ENCODE measurements around the gene GMDS.

GRCh38 chr6:2029952-2030351, 215.5 kb downstream of the GMDS start:
- TF ChIP-seq TAF1 (IDR thresholded peaks at IDR 0.05; ENCODE audit: borderline replicate concordance, low read depth, low read length) = no peak
- TF ChIP-seq POLR2A (IDR thresholded peaks at IDR 0.05; ENCODE audit: low read depth, low read length) = no peak

Measured in GM12892 (cell line).